ENCODE results near the gene CBLC.

DNA sequence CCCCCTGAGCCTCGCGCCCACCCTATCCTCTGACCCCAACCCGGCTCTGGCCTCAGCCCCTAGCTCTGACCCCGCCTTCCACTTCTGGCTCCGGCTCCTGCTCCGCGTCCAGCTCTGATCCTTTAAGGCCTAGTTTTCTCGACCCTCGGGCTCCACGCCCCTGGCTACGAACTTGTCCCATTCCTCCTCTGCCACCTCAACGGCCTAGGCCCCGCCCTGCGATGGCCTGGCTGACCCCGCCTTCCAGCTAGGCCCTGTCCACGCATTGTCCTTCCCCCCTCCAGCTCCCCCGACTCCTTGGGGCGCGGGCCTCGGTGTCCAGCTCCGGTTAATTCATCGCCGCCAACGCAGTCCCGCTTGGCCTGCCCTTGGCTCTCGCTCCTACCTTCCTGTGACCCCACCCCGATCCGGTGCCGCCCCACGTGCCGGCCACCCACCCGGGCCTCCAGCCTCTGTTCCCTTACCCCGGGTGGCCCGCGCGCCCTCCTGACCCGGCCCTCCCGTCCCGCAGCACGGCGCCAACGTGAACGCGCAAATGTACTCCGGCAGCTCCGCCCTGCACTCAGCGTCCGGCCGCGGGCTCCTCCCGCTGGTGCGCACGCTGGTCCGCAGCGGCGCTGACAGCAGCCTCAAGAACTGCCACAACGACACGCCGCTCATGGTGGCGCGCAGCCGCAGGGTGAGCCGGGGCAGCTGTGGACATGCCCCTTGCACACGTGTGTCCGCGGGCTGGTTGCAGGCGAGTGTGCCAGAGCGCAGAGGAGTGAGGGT lies 19.8 kb upstream of the CBLC start:
- TF ChIP-seq TAF1 (IDR thresholded peaks at IDR 0.05; ENCODE audit: borderline replicate concordance, insufficient read depth, low read length) (no peak), SIN3A (IDR thresholded peaks at IDR 0.05; ENCODE audit: borderline replicate concordance, insufficient read depth, low read length) (peak; percentile 14; the same call in 1 of the 2 replicates)
